KG1 (cell line): ENCODE data around the gene UNC5CL.

ENCODE experiments used
- DNase-seq: peaks from one replicate; lab custom pipeline; 2025; lab: John Stamatoyannopoulos, UW

UNC5CL gene

GRCh38 chr6:41002168-41002567 lies 36.9 kb downstream of the UNC5CL start:
- DNase-seq = no peak

DNA sequence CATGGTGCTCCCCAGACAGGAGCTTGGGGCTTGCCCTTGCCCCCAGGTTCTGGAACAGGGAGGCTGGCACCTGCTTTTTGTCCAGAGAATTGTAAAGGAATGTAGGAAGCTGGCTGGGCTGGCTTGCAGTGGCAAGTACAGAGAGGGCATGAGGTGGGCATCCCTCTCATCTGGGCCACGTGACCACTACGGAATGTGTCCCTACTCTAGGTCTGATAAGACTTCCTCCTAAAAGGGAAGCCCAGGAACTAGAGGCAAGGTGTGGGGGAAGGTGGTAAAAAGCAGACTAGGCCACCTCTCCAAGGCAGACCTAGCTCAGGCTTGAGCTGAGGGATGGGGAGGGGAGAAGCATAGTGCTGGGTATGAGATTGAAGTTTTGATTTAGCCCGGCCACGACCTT lies 38.8 kb downstream of the UNC5CL start:
- DNase-seq = no peak

GRCh38 chr6:40999569-40999968 lies 39.5 kb downstream of the UNC5CL start:
- no peak for DNase-seq

GRCh38 chr6:40998661-40999060 lies 40.4 kb downstream of the UNC5CL start:
- no peak for DNase-seq

DNA sequence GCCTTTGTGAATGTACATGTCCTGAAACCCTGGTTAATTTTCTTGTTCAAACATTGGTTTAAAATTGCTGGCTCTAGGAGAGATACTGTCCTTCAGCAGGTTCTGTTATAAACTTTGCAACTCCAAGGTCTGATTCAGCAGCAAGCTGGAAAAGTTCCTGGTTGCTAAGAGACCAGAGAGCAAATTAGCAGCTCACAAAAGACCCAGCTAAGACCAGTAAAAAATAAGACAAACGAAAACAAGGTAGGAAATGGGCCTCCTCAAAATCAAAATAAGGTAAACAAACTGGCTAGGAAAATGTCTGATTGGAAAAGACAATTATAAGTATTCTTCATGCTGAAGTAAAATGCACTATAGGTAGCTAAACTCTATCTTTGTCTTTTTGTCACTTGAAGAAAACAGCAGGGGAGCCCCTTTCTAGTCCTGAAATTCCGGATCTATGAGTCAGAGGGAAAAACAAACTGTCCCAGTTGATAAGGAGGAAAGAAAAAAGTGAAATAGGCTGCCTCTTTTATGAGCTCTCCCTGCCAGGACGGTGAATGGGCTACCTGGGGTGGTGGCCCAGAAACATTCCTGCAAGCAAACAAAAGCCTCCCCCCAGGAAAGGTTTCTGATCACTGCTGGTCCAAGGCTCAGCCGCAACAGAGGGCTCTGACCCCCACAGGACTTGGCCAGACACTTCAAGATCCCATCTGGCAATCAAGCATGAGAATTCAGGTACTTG lies 41.6 kb downstream of the UNC5CL start:
- DNase-seq = no peak

GRCh38 chr6:40996591-40997233 lies 42.3 kb downstream of the UNC5CL start:
- DNase-seq = no peak

- no peak for DNase-seq
Measured at GRCh38 chr6:40992746-40993145, 46.3 kb downstream of the UNC5CL start.

GRCh38 chr6:40990301-40990700 lies 48.7 kb downstream of the UNC5CL start:
- no peak for DNase-seq

DNA sequence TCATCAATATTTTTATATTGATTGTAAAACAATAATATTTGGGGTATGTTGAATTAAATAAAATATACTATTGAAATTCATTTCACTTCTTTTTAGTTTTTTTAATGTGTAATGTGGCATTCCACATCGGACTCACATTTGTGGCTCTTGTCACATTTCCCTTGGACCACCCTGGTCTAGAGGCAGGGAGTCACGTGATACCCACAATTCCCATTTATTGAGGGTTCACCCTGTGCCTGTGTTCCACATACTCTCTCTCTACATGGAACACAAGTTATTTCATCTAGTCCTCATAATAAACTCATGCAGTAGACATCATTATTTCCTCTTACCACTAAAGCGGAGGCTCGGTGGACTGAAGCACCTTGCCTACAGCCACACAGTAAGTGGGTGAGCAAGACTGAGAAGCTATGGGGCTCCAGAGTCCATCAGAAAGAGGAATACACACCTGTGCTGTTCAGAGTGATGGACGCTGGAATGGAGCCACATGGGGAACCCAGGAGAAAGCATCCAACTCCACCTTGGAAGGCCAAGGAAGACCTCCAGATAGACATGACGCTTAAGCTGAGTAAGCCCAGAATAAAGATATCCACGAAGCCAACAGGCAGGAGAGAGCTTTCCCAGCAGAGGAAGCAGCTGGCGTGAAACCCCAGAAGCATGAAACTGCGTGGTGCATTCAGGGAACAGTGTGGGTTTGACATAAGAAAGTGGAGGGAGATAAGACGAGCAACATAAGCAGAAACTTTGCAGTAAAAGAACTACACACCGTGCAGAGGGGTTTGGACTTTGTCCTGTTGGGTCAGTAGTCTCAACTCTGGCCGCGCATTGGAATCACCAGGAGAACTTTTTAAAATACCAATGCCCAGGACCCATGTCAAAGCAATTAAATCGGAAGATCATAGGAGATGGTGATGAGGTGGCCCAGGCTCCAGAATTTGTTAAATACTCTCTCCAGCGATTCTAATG lies 49.5 kb downstream of the UNC5CL start:
- no peak for DNase-seq

- no peak for DNase-seq
Measured at GRCh38 chr6:40988634-40989033, 50.4 kb downstream of the UNC5CL start.

GRCh38 chr6:40986921-40987819 lies 51.9 kb downstream of the UNC5CL start:
- no peak for DNase-seq

GRCh38 chr6:40986364-40986763 lies 52.7 kb downstream of the UNC5CL start:
- no peak for DNase-seq

- no peak for DNase-seq
Measured at GRCh38 chr6:40983752-40984151, 55.3 kb downstream of the UNC5CL start.

GRCh38 chr6:40982917-40983316 lies 56.1 kb downstream of the UNC5CL start:
- DNase-seq = no peak

DNA sequence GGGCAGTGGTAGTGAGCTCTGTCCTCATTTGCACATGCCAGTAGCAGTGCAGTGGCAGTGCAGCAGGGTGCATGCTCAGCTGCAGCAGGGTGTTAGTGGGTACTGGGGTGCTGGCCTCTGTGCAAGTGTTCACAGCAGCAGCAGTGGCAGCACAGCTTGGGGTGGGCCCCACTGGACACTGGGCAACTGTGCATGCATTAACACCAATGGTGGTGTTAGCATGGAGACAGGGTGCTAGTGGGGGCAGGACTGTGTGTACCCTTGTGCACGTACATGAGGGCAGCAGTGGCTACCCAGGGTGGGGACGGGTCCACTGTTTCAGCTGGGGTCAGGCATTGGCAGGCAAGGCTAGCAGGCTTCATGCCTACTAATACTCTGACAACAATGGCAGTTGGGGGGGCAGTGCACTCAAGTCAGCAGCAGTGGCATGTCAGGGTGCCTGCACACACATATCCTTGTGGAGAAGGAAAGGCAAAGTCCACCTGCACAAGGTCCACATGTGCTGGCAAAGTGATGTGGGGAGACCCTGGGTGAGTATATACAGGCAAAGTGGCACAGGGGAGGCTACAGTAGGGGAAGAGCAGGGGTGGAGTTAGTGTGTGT lies 60.2 kb downstream of the UNC5CL start:
- DNase-seq = no peak

- no peak for DNase-seq
Measured at GRCh38 chr6:40977695-40978094, 61.3 kb downstream of the UNC5CL start.

DNA sequence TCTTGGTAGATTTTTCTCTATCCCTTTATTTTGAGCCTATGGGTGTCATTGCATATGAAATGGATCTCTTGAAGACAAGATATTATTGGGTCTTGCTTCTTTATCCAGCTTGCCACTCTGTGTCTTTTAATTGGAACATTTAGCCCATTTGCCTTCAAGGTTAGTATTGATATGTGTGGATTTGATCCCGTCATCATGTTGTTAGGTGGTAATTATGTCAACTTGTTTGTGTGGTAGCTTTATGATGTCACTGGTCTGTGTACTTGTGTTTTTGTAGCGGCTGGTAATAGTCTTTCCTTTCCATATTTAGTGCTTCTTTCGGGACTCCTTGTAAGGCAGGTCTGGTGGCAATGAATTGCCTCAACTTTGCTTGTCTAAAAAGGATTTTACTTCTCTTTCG lies 61.9 kb downstream of the UNC5CL start:
- no peak for DNase-seq
